GM12878 (cell line): Measurements from ENCODE around the gene PPP4R3B. TPM values are rescaled to one million over a fixed set of nuclear protein-coding genes. Genes with fewer than 3 reads are reported as not detected.
A peak's percentile ranks its signal among the peaks of the same experiment; 100 is the strongest.

ENCODE experiments used
- ATAC-seq: fragments of 200-7000 bp; cut with Tn5 transposase; 3 replicates; pipeline ENCODE4 v1.9.1; 2020; ENCODE audit warnings: mild to moderate bottlenecking, moderate library complexity
- BruUV-seq: library from RNA; stranded (reverse); fragments of 400-500 nt; replicated peaks from 2 replicates; lab custom pipeline; 2021; lab: Mats Ljungman, UMichigan
- CTCF ChIA-PET: fragments of 300-600 bp; sonication (Branson Sonifier 250); formaldehyde crosslinking; extraction: SDS; loops from one replicate; lab custom pipeline; 2021; ENCODE audit warnings: inconsistent platforms; lab: Yijun Ruan, JAX
- POLR2A ChIA-PET: fragments of 350-600 bp; formaldehyde crosslinking; extraction: SDS; loops from one replicate; lab custom pipeline; 2021; ENCODE audit warnings: inconsistent platforms; lab: Charles Lee
- RAD21 ChIA-PET: fragments of 300-600 bp; sonication (Branson Sonifier 250); formaldehyde crosslinking; loops from one replicate; lab custom pipeline; 2023; ENCODE audit warnings: antibody characterized with exemption; ENCODE audit not compliant: unreplicated experiment; lab: Charles Lee
- SMC1A ChIA-PET: fragments of 300-600 bp; sonication (Branson Sonifier 250); formaldehyde crosslinking; loops from one replicate; lab custom pipeline; 2023; ENCODE audit not compliant: unreplicated experiment, uncharacterized antibody; lab: Charles Lee
- DNase-seq: peaks from one replicate; pipeline ENCODE4 v3.0.0-alpha.2; 2011; ENCODE audit warnings: low read depth, low spot score
- FAIRE-seq: peaks from 3 replicates; lab custom pipeline; 2011; peaks lifted over from hg19 to GRCh38; lab: Jason Lieb, UNC
- H2AFZ ChIP-seq: 2 replicates; pipeline ENCODE4 v1.6.0; 2011; ENCODE audit warnings: low read depth, low read length, control low read depth; ENCODE audit not compliant: control insufficient read depth
- H3K27ac ChIP-seq: 2 replicates; pipeline ENCODE4 v1.5.1; 2011; ENCODE audit warnings: control low read depth; ENCODE audit not compliant: control insufficient read depth, insufficient read depth
- H3K27me3 ChIP-seq, 2 experiments: replicated peaks in 1 of 2; 2 replicates each; pipeline versions ENCODE4 v1.6.0 to v1.6.1; 2011; ENCODE audit warnings: low read length in 1 of 2; ENCODE audit not compliant: control insufficient read depth in 2 of 2, insufficient read depth in 2 of 2
- H3K36me3 ChIP-seq, 2 experiments: 2 replicates each; pipeline ENCODE4 v1.5.1; 2011; ENCODE audit warnings: low read length in 1 of 2; ENCODE audit not compliant: control insufficient read depth in 2 of 2, insufficient read depth in 2 of 2
- H3K4me1 ChIP-seq: 2 replicates; pipeline ENCODE4 v1.6.1; 2011; ENCODE audit warnings: mild to moderate bottlenecking, low read length, moderate library complexity, mixed read lengths; ENCODE audit not compliant: control insufficient read depth, insufficient read depth
- H3K4me2 ChIP-seq: 2 replicates; pipeline ENCODE4 v1.6.0; 2011; ENCODE audit warnings: control low read depth; ENCODE audit not compliant: control insufficient read depth, insufficient read depth
- H3K4me3 ChIP-seq: fragments of 200-600 bp; sonication (generic); 2 replicates; pipeline ENCODE4 v1.5.1; 2016
- H3K79me2 ChIP-seq: 2 replicates; pipeline ENCODE4 v1.6.0; 2011; ENCODE audit warnings: low read length; ENCODE audit not compliant: control insufficient read depth, insufficient read depth
- H3K9ac ChIP-seq: 2 replicates; pipeline ENCODE4 v1.8.0; 2011; ENCODE audit warnings: low read length, control low read depth, mixed read lengths; ENCODE audit not compliant: control insufficient read depth, insufficient read depth
- H3K9me3 ChIP-seq: replicated peaks from 3 replicates; pipeline ENCODE4 v1.5.1; 2011; ENCODE audit warnings: mild to moderate bottlenecking, low read length; ENCODE audit not compliant: control insufficient read depth, insufficient read depth
- H4K20me1 ChIP-seq: 2 replicates; pipeline ENCODE4 v1.6.0; 2011; ENCODE audit not compliant: control insufficient read depth, insufficient read depth
- CBX5 ChIP-seq: sonication (generic); IDR thresholded peaks from 2 replicates; pipeline ENCODE4 v1.6.1; 2016; ENCODE audit warnings: low read depth, moderate library complexity, mild to moderate bottlenecking, inconsistent platforms
- CTCF ChIP-seq, 3 experiments: IDR thresholded peaks in 2 of 3; conservative IDR thresholded peaks in 1 of 3; 2 replicates each; pipeline ENCODE4 v1.5.1; 2011; ENCODE audit warnings: low read depth in 3 of 3, low read length in 3 of 3, mild to moderate bottlenecking in 3 of 3, control low read depth in 2 of 3, moderate library complexity in 2 of 3, inconsistent platforms in 1 of 3, mixed read lengths in 1 of 3; ENCODE audit not compliant: control insufficient read depth in 2 of 3, insufficient read depth in 1 of 3; ENCODE audit errors: extremely low read depth in 1 of 3
- FOS ChIP-seq: IDR thresholded peaks from 3 replicates; pipeline ENCODE4 v1.6.1; 2011; ENCODE audit warnings: borderline replicate concordance; ENCODE audit not compliant: insufficient read length; ENCODE audit errors: extremely low read depth
- LARP7 ChIP-seq: fragments of 450-650 bp; IDR thresholded peaks from 2 replicates; pipeline ENCODE4 v1.6.1; 2017; ENCODE audit warnings: mild to moderate bottlenecking
- NFIC ChIP-seq: IDR thresholded peaks from 2 replicates; pipeline ENCODE4 v1.6.1; 2012; ENCODE audit warnings: low read depth, mild to moderate bottlenecking, inconsistent platforms, low read length, moderate library complexity
- PAX5 ChIP-seq: IDR thresholded peaks from 2 replicates; pipeline ENCODE4 v1.6.1; 2011; ENCODE audit warnings: low read depth, low read length, borderline replicate concordance
- PKNOX1 ChIP-seq: fragments of 450-650 bp; IDR thresholded peaks from 2 replicates; pipeline ENCODE4 v1.6.1; 2016; ENCODE audit warnings: mild to moderate bottlenecking
- RAD21 ChIP-seq: IDR thresholded peaks from 2 replicates; pipeline ENCODE4 v1.6.1; 2011; ENCODE audit warnings: mild to moderate bottlenecking, low read depth, low read length, moderate library complexity; ENCODE audit not compliant: insufficient read depth
- USF1 ChIP-seq: IDR thresholded peaks from 2 replicates; pipeline ENCODE4 v1.6.1; 2011; ENCODE audit warnings: borderline replicate concordance, low read depth, mild to moderate bottlenecking, moderate library complexity, mixed read lengths, low read length; ENCODE audit not compliant: insufficient read depth; ENCODE audit errors: extremely low read length
- WGBS: methylation state at CpG from one replicate; pipeline ENCODE4 v1.1.6; 2016; ENCODE audit warnings: low lambda C conversion rate; ENCODE audit not compliant: insufficient replicate concordance, insufficient coverage; ENCODE audit errors: missing lambda C conversion rate; 5-methylcytosine and 5-hydroxymethylcytosine counted together
- in situ Hi-C: fragments of 300-500 bp; cut with MboI; formaldehyde crosslinking; loops from 9 replicates; pipeline ENCODE4 v1.14.3; 2018; ENCODE audit warnings: mixed read lengths
- intact Hi-C: fragments of 100-400 bp; cut with micrococcal nuclease; formaldehyde crosslinking; loops from one replicate; pipeline ENCODE4 v1.14.2; 2022; ENCODE audit not compliant: unreplicated experiment
- polyA plus RNA-seq, 11 experiments: library from polyadenylated mRNA; depleted of rRNA in 4 of 11; unstranded in 6 of 11; stranded (reverse) in 5 of 11; fragments of >200 nt; fragmentation: Nextera tagmentation in 4 of 11; fragmentation: Illumina TruSeq in 1 of 11; extraction: Ambion mirVana in 4 of 11; extraction: Trizol in 1 of 11; gene quantifications; 1 replicate in 1 of 11; 2 replicates in 10 of 11; pipeline versions ENCODE4 v1.2.1 to v1.2.3, GENCODE V29; 2011 to 2016; ENCODE audit warnings: inconsistent platforms in 2 of 11, missing spikeins in 2 of 11, low read depth in 1 of 11
- total RNA-seq, 4 experiments: library from RNA; depleted of rRNA in 3 of 4; stranded (reverse); fragments of >200 nt in 3 of 4; fragmentation: Illumina TruSeq in 1 of 4; extraction: Trizol in 1 of 4; gene quantifications; 2 replicates each; pipeline versions ENCODE4 v1.2.1 to v1.2.3, GENCODE V29; 2013 to 2021
- TF ChIP-seq, protein P1 (sequence below): IDR thresholded peaks from 2 replicates; pipeline ENCODE4 v1.6.1; 2012; ENCODE audit warnings: low read depth, low read length, improper control_type of control experiment
- TF ChIP-seq, protein P2 (sequence below): IDR thresholded peaks from 2 replicates; pipeline ENCODE4 v1.6.1; 2011; ENCODE audit warnings: mild to moderate bottlenecking, low read depth, low read length, moderate library complexity; ENCODE audit not compliant: insufficient replicate concordance

PPP4R3B gene
- total and polyA plus RNA-seq, 10 of the 15 experiments (the other 5 are each of a cell fraction or from before 2014, with no cell fraction given): 10.9 to 70.1 (median 49.2) TPM

GRCh38 chr2:55620123-55620779, 2.8 kb upstream of the PPP4R3B start:
- no TSS peak for BruUV-seq
- FAIRE-seq: no peak
- H3K9ac ChIP-seq: no peak overlapping the region
- peaks cover 74% of the 10 kb centered on the region for H3K79me2 ChIP-seq
- ChIA-PET SMC1A (interaction anchor here (1.3 kb wide), 1 partner anchor 23 kb away, joined by 3 read pairs; no protein-coding TSS in a partner anchor), CTCF (interaction anchor here (1.4 kb wide), 1 partner anchor 100 kb away, joined by 6 read pairs; the partner anchor contains the start of gene CFAP36)
- H3K9me3 ChIP-seq: no peaks in the 10 kb centered on the region
- no peak overlapping the region for H3K27ac ChIP-seq
- 0 out of 2 replicates have a peak, but pooled peaks cover 3% of the 10 kb centered on the region for H4K20me1 ChIP-seq
- H3K4me2 ChIP-seq: peak overlapping the region; percentile 28
- 37% methylated on average over 3 of the region's 3 CpGs for WGBS
- TF ChIP-seq RAD21 (0 out of 2 replicates have a peak, but pooled peaks have one; percentile 2), CTCF (IDR thresholded peaks at IDR 0.05 in 2 of 3, conservative IDR thresholded peaks at IDR 0.05 in 1 of 3; ENCODE audit: control insufficient read depth in 2 of 3, extremely low read depth in 1 of 3, insufficient read depth in 1 of 3, low read depth in 3 of 3, low read length in 3 of 3) (peak; percentile 45 to 72 (median 47)), USF1 (no peak), FOS (no peak), PAX5 (no peak), NFIC (no peak), PKNOX1 (peak; percentile 95), LARP7 (0 out of 2 replicates have a peak, but pooled peaks have one; percentile 40), CBX5 (no peak)
- TF ChIP-seq, protein P1, sequence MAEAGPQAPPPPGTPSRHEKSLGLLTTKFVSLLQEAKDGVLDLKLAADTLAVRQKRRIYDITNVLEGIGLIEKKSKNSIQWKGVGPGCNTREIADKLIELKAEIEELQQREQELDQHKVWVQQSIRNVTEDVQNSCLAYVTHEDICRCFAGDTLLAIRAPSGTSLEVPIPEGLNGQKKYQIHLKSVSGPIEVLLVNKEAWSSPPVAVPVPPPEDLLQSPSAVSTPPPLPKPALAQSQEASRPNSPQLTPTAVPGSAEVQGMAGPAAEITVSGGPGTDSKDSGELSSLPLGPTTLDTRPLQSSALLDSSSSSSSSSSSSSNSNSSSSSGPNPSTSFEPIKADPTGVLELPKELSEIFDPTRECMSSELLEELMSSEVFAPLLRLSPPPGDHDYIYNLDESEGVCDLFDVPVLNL: no peak
- TF ChIP-seq, protein P2, sequence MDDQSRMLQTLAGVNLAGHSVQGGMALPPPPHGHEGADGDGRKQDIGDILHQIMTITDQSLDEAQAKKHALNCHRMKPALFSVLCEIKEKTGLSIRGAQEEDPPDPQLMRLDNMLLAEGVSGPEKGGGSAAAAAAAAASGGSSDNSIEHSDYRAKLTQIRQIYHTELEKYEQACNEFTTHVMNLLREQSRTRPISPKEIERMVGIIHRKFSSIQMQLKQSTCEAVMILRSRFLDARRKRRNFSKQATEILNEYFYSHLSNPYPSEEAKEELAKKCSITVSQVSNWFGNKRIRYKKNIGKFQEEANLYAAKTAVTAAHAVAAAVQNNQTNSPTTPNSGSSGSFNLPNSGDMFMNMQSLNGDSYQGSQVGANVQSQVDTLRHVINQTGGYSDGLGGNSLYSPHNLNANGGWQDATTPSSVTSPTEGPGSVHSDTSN: peak; percentile 85
- TF ChIP-seq, all 136 proteins: peak for 5
- ChIA-PET RAD21 (no interaction called here), POLR2A (interaction anchor here (0.9 kb wide), 1 partner anchor 26 kb away, joined by 3 read pairs; no protein-coding TSS in a partner anchor)
- no peak overlapping the region for H2AFZ ChIP-seq
- peaks cover 0 to 3% of the 10 kb centered on the region in 2 experiments; a peak in 1 of 4 replicates for H3K36me3 ChIP-seq
- DNase-seq: no peak
- in situ Hi-C loops: no loop called here
- peak; percentile 17 for ATAC-seq
- peaks cover 3% of the 10 kb centered on the region for H3K4me1 ChIP-seq
- H3K4me3 ChIP-seq: peak overlapping the region; percentile 33; the same call in 1 of the 2 replicates
- H3K27me3 ChIP-seq: no peaks in the 10 kb centered on the region
- intact Hi-C loops: no loop called here
